ENCODE data around the gene USH2A. TPM values are rescaled to one million over a fixed set of nuclear protein-coding genes. Genes with fewer than 3 reads are reported as not detected.

USH2A gene
- total RNA-seq, 2 experiments from 2014 or later, result not detected

DNA sequence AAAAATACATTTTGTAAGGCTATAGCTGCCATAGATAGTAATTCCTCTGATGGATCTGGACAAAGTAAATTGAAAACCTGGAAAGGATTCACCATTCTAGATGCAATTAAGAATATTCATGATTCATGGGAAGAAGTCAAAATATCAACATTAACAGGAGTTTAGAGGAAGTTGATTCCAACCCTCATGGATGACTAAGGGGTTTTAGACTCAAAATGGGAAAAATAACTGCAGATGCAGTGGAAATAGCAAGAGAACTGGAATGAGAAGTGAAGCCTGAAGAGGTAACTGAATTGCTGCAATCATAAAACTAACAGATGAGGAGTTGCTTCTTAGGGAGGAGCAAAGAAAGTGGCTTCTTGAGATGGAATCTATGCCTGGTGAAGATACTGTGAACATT lies 625.4 kb downstream of the USH2A start:
- CTCF ChIA-PET, result no interaction called here
- no peak for DNase-seq
- no peak for ATAC-seq
- no peak overlapping the region for H3K27ac Mint-ChIP-seq
- H3K4me1 Mint-ChIP-seq (ENCODE audit: low read depth), result no peaks in the 10 kb centered on the region
- peaks cover 3% of the 10 kb centered on the region for H3K9me3 Mint-ChIP-seq
- POLR2A ChIA-PET, result no interaction called here
- no peaks in the 10 kb centered on the region for H3K36me3 Mint-ChIP-seq (ENCODE audit: low read depth)
- H3K27me3 Mint-ChIP-seq, result no peaks in the 10 kb centered on the region
- TF ChIP-seq, protein P1, sequence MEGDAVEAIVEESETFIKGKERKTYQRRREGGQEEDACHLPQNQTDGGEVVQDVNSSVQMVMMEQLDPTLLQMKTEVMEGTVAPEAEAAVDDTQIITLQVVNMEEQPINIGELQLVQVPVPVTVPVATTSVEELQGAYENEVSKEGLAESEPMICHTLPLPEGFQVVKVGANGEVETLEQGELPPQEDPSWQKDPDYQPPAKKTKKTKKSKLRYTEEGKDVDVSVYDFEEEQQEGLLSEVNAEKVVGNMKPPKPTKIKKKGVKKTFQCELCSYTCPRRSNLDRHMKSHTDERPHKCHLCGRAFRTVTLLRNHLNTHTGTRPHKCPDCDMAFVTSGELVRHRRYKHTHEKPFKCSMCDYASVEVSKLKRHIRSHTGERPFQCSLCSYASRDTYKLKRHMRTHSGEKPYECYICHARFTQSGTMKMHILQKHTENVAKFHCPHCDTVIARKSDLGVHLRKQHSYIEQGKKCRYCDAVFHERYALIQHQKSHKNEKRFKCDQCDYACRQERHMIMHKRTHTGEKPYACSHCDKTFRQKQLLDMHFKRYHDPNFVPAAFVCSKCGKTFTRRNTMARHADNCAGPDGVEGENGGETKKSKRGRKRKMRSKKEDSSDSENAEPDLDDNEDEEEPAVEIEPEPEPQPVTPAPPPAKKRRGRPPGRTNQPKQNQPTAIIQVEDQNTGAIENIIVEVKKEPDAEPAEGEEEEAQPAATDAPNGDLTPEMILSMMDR (IDR thresholded peaks at IDR 0.05), result no peak
- H3K4me3 Mint-ChIP-seq, result no peak overlapping the region
- intact Hi-C loops (cut with micrococcal nuclease), result no loop called here

GRCh38 chr1:215794156-215794555 lies 629.1 kb downstream of the USH2A start:
- Mint-ChIP-seq H3K27ac (no peak overlapping the region), H3K9me3 (peaks cover 2% of the 10 kb centered on the region), H3K27me3 (no peaks in the 10 kb centered on the region), H3K4me3 (no peak overlapping the region), H3K4me1 (ENCODE audit: low read depth) (no peaks in the 10 kb centered on the region), H3K36me3 (ENCODE audit: low read depth) (no peaks in the 10 kb centered on the region)
- TF ChIP-seq, protein P1 (IDR thresholded peaks at IDR 0.05), result no peak
- ATAC-seq, result no peak
- ChIA-PET POLR2A (no interaction called here), CTCF (no interaction called here)
- DNase-seq, result no peak
- intact Hi-C loops (cut with micrococcal nuclease), result no loop called here

DNA sequence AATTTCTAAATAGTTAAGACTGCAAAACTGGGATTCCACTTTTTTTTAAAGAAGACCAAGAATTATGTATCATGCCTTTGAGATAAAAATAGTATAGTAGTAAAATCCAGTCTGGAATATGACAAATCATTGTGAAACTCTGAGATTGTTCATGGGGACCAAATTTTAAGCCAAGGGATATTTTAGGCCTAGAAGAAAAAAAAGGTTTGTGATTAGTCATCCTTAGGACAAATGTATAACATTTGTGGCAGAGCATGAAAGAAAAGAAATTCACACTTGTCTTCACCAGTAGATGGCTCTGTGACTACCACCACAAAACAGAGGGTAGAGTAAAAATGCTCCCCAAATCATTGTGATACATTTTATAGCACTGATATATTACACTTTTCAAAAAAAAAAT lies 630.1 kb downstream of the USH2A start:
- POLR2A ChIA-PET, result no interaction called here
- TF ChIP-seq, protein P1 (IDR thresholded peaks at IDR 0.05), result no peak
- intact Hi-C loops (cut with micrococcal nuclease), result no loop called here
- ATAC-seq, result no peak
- no peaks in the 10 kb centered on the region for H3K27me3 Mint-ChIP-seq
- peaks cover 2% of the 10 kb centered on the region for H3K9me3 Mint-ChIP-seq
- CTCF ChIA-PET, result no interaction called here
- no peak overlapping the region for H3K27ac Mint-ChIP-seq
- DNase-seq, result no peak
- no peak overlapping the region for H3K4me3 Mint-ChIP-seq
- no peaks in the 10 kb centered on the region for H3K4me1 Mint-ChIP-seq (ENCODE audit: low read depth)
- no peaks in the 10 kb centered on the region for H3K36me3 Mint-ChIP-seq (ENCODE audit: low read depth)

GRCh38 chr1:215792446-215792845 lies 630.8 kb downstream of the USH2A start:
- no peaks in the 10 kb centered on the region for H3K4me1 Mint-ChIP-seq (ENCODE audit: low read depth)
- TF ChIP-seq, protein P1 (IDR thresholded peaks at IDR 0.05), result no peak
- CTCF ChIA-PET, result no interaction called here
- peaks cover 2% of the 10 kb centered on the region for H3K9me3 Mint-ChIP-seq
- no peaks in the 10 kb centered on the region for H3K36me3 Mint-ChIP-seq (ENCODE audit: low read depth)
- ATAC-seq (no peak), DNase-seq (no peak)
- H3K4me3 Mint-ChIP-seq, result no peak overlapping the region
- H3K27me3 Mint-ChIP-seq, result no peaks in the 10 kb centered on the region
- no peak overlapping the region for H3K27ac Mint-ChIP-seq
- intact Hi-C loops (cut with micrococcal nuclease), result no loop called here
- POLR2A ChIA-PET, result no interaction called here

DNA sequence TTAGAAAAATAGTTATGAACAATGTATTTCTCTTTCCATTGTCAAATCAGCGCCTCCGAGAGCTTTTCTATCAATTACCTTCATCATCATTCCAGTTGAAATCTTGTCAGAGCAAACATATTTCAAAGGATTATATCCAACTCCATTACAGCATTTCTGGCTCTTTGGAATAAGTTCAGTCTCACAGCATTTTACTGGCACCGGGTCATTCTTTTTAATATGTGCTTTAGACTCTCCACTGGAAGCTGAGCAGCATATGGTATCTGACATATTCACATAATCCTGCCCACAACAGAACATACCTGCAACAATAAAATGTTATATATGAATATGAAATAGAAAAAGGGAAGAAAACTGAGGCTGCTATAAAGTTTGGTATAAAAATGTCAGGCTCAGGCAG lies 633.3 kb downstream of the USH2A start:
- DNase-seq, result no peak
- Mint-ChIP-seq H3K9me3 (peaks cover 2% of the 10 kb centered on the region), H3K36me3 (ENCODE audit: low read depth) (no peaks in the 10 kb centered on the region), H3K27ac (no peak overlapping the region), H3K27me3 (no peaks in the 10 kb centered on the region), H3K4me1 (ENCODE audit: low read depth) (no peaks in the 10 kb centered on the region), H3K4me3 (no peak overlapping the region)
- no peak for ATAC-seq
- POLR2A ChIA-PET, result no interaction called here
- TF ChIP-seq, protein P1 (IDR thresholded peaks at IDR 0.05), result no peak
- intact Hi-C loops (cut with micrococcal nuclease), result no loop called here
- CTCF ChIA-PET, result no interaction called here
